ENCODE data around the gene TAF7L.
"Not testable (repeated sequence)": the region's sequence is repeated elsewhere in the genome, so short reads cannot be mapped to it uniquely, and the experiment has no call there.

TAF7L gene, protein sequence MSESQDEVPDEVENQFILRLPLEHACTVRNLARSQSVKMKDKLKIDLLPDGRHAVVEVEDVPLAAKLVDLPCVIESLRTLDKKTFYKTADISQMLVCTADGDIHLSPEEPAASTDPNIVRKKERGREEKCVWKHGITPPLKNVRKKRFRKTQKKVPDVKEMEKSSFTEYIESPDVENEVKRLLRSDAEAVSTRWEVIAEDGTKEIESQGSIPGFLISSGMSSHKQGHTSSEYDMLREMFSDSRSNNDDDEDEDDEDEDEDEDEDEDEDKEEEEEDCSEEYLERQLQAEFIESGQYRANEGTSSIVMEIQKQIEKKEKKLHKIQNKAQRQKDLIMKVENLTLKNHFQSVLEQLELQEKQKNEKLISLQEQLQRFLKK

GRCh38 chrX:101290957-101291603 lies at the start of gene TAF7L:
TSS of gene TAF7L (minus strand) at chrX:101291334. CDS start at chrX:101287543, 3,791 bp downstream.
- DNase-seq, result no peak

DNA sequence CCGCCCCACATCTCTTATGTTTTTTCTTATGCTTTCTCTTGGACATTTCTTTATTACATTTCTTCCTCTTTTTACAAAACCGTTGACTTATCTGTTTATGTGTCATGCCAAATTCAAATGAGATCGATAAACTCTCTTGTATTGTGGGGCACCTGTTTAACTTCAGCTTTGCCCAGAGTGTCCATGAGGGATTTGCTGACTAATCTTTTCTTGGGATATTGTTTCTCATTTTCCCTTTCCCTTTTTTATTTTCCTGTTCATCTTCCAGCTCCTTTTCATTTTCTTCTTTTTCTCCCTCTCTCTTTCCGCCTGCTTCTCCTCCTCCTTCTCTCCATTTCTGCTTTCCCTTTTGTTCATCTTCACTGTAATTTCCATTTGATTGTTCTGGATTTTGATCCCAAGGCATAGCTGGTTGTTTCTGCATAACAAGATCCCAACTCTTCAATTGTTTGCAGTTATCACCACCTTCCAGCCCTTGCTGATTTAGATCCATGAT lies 46.7 kb upstream of the TAF7L start:
- DNase-seq, result no peak

DNA sequence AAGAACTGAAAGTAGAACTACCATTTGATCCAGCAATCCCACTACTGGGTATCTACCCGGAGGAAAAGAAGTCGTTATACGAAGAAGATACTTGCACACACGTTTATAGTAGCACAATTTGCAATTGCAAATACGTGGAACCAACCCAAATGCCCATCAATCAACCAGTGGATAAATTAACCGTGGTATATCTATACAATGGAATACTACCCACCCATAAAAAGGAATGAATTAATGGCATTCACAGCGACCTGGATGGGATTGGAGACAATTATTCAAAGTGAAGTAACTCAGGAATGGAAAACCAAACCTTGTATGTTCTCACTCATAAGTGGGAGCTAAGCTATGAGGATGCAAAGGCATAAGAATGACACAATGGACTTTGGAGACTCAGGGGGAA lies 43.2 kb upstream of the TAF7L start:
- DNase-seq, result not testable (repeated sequence)

- DNase-seq, result not testable (repeated sequence)
Observed at GRCh38 chrX:101326600-101326999, 35.5 kb upstream of the TAF7L start.

DNA sequence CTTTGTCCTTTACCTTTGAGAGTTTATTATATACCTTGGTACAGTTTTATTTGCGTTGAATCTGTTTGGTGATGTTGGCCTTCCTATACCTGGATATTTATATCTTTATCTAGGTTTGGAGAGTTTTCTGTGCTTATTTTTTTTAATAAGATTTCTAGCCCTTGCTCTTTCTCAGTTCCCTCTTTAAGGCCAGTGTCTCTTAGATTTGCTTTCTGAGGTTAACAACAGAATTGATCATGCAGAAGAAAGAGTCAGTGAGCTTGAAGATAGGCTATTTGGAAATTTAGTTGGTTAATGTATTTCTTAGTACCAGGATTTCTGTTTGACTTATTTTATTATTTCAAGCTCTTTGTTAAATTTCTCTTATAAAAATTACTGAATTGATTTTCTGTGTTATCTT lies 12.7 kb upstream of the TAF7L start:
- no peak for DNase-seq

- not testable (repeated sequence) for DNase-seq
Observed at GRCh38 chrX:101295603-101296002, 4.5 kb upstream of the TAF7L start.

- peak in 1 of 2 donors; percentile 33 for DNase-seq
Observed at GRCh38 chrX:101287402-101287801, 3.7 kb downstream of the TAF7L start.

- no peak for DNase-seq
Observed at GRCh38 chrX:101276238-101276637, 14.9 kb downstream of the TAF7L start.

DNA sequence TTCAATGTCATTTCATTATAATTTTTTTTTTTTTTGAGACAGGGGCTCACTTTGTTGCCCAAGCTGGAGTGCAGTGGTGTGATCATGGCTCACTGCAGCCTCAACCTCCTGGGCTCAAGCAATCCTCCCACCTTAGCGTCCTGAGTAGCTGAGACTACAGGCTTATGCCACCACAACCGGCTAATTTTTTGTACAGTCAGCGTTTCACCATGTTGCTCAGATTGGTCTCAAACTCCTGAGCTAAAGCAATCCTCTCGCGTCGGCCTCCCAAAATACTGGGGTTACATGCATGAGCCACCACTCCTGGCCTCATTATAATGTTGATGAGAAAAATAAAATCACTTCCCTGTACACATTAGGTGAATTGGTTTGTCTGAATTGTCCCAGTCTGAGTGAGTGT lies 16.9 kb downstream of the TAF7L start:
- no peak for DNase-seq

- DNase-seq, result no peak
Observed at GRCh38 chrX:101265869-101266428, 25.2 kb downstream of the TAF7L start.

DNA sequence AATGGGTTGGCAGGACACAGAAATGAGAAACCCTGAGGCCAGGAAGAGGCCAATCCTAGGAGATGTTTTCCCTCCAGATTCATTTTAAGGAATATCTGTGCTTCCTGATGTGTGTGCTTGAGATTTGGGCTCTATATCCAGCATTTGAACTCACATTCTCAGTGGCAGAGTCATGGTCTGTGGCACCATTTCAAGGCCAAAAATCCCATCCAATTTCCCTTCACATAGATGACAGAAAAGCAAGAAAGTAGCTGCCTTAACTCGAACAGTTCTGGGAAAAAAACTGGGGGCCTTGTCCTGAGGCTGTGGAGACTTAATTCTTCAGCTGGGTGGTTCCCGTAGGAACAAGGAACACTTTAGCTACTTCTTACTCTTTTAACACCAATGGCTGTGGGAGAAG lies 27.4 kb downstream of the TAF7L start:
- DNase-seq, result no peak

GRCh38 chrX:101262590-101262989 lies 28.5 kb downstream of the TAF7L start:
- no peak for DNase-seq

- DNase-seq, result no peak
Observed at GRCh38 chrX:101260435-101260834, 30.7 kb downstream of the TAF7L start.

GRCh38 chrX:101258259-101258581 lies 32.9 kb downstream of the TAF7L start:
- no peak for DNase-seq

GRCh38 chrX:101257448-101258258 lies 33.5 kb downstream of the TAF7L start:
- no peak for DNase-seq

DNA sequence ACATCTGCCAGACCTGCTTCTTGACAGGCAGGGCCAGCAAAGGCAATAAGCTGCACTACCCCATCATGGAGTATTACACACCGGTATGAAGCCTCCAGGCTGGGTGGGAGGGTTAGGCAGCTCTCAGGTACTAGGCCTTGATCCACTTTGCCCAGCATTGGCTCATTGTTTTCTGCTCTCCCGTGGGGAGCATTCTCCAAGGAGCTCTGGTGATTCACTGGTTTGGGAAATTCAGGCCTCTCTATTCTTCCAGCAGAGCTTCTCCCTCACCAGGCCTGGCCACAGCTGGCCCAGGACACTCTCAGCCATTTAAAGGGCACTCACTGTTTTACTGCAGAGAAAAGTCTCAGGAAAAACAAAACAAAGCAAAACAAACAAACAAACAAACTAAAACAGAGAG lies 38.5 kb downstream of the TAF7L start:
- no peak for DNase-seq

- DNase-seq, result no peak
Observed at GRCh38 chrX:101241531-101241930, 49.6 kb downstream of the TAF7L start.

DNA sequence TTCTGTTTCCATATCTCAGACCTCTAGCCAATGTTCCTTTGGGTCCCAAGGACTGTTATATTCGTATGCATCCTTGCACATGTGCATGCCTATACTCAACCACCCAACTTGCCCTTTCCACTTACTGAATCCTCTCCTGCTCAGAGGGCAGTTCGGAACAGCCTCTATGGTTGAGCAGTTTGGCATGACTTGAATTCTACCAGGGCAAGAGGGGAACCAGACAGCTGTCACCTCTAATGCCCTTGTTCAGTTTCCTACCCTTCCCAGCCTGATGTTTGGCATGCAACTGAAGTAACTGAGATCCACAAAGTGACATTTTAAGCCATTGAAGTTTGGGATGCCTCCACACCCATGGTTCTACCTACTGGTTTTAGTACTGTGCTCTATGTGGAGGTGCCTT lies 54.1 kb downstream of the TAF7L start:
- DNase-seq, result no peak

- no peak for DNase-seq
Observed at GRCh38 chrX:101232316-101232715, 58.8 kb downstream of the TAF7L start.

DNA sequence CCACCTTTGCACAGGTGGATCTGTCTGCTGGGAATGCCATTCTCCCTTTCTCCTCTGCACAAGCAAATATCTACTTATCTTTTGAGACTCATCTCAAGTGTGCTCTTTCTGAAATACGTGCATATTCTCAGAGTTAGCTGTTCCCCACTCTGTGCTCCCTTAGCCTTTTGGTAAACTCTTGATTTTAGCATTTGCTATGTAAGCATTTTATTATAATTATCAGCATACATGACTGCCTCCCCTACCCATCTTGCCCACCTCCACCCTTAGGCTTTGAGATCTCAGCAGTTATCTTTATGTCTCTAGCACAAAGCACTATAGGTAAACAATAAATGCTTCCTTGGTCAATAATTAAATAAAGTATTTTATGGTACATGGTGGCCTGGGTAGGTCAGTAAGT lies 60.1 kb downstream of the TAF7L start:
- no peak for DNase-seq

GRCh38 chrX:101230636-101231035 lies 60.5 kb downstream of the TAF7L start:
- no peak for DNase-seq

- no peak for DNase-seq
Observed at GRCh38 chrX:101229170-101229569, 62.0 kb downstream of the TAF7L start.

GRCh38 chrX:101223226-101223625 lies 67.9 kb downstream of the TAF7L start:
- DNase-seq, result no peak
